Fibroblast of lung (primary cell): ENCODE results near the gene BLTP3B.

Experiments
- CTCF ChIP-seq, 2 donors: IDR thresholded peaks in 1 of 2; conservative IDR thresholded peaks in 1 of 2; 1 replicate in 1 of 2; 2 replicates in 1 of 2; pipeline ENCODE4 v1.5.1; 2011 to 2012; ENCODE audit warnings: low read length in 2 of 2, control low read depth in 1 of 2, inconsistent platforms in 1 of 2, low read depth in 1 of 2, mild to moderate bottlenecking in 1 of 2
- EZH2 ChIP-seq: IDR thresholded peaks from 2 replicates; pipeline ENCODE4 v1.5.1; 2012; ENCODE audit warnings: low read length, control low read depth, mild to moderate bottlenecking; ENCODE audit errors: missing control alignments

GRCh38 chr12:100151769-100152168, 9.1 kb upstream of the BLTP3B start:
- TF ChIP-seq EZH2 (no peak), CTCF (conservative IDR thresholded peaks at IDR 0.05 in 1 of 2, IDR thresholded peaks at IDR 0.05 in 1 of 2; ENCODE audit: low read depth in 1 of 2, low read length in 2 of 2) (no peak)
